H54 (cell line): ENCODE measurements around the gene SLC27A6.
"Not testable (repeated sequence)": the region's sequence is repeated elsewhere in the genome, so short reads cannot be mapped to it uniquely, and the experiment has no call there.

Experiments used
- DNase-seq: peaks from one replicate; pipeline ENCODE4 v3.0.0; 2011; ENCODE audit warnings: low spot score, mixed read lengths; ENCODE audit not compliant: insufficient read length
- FAIRE-seq: peaks from 3 replicates; lab custom pipeline; 2011; peaks lifted over from hg19 to GRCh38; lab: Jason Lieb, UNC
- POLR2A ChIP-seq: IDR thresholded peaks from 2 replicates; pipeline ENCODE4 v1.6.1; 2011; ENCODE audit warnings: low read depth, mild to moderate bottlenecking, low read length

Gene SLC27A6

GRCh38 chr5:129022599-129022998 lies 57.3 kb downstream of the SLC27A6 start:
- TF ChIP-seq POLR2A: no peak
- FAIRE-seq (no peak), DNase-seq (no peak)

- DNase-seq (no peak), FAIRE-seq (no peak)
- no peak for TF ChIP-seq POLR2A
Measured at GRCh38 chr5:129027260-129027659, 62.0 kb downstream of the SLC27A6 start.

GRCh38 chr5:129031886-129032683 lies 66.8 kb downstream of the SLC27A6 start:
- no peak for TF ChIP-seq POLR2A
- DNase-seq (no peak), FAIRE-seq (no peak)

GRCh38 chr5:129036257-129036656 lies 71.0 kb downstream of the SLC27A6 start:
- DNase-seq, FAIRE-seq: not testable (repeated sequence)

- FAIRE-seq (no peak), DNase-seq (no peak)
- TF ChIP-seq POLR2A: no peak
Measured at GRCh38 chr5:129041196-129041881, 76.1 kb downstream of the SLC27A6 start.

GRCh38 chr5:129042306-129042705 lies 77.0 kb downstream of the SLC27A6 start:
- no peak for DNase-seq
- no peak for FAIRE-seq
- TF ChIP-seq POLR2A: no peak

- FAIRE-seq (no peak), DNase-seq (no peak)
- TF ChIP-seq POLR2A: no peak
Measured at GRCh38 chr5:129043894-129044293, 78.6 kb downstream of the SLC27A6 start.

- TF ChIP-seq POLR2A: no peak
- DNase-seq (no peak), FAIRE-seq (no peak)
Measured at GRCh38 chr5:129046151-129046550, 80.9 kb downstream of the SLC27A6 start.

GRCh38 chr5:129048509-129048908 lies 83.2 kb downstream of the SLC27A6 start:
- FAIRE-seq (no peak), DNase-seq (no peak)
- TF ChIP-seq POLR2A: no peak

GRCh38 chr5:129049126-129049799 lies 84.0 kb downstream of the SLC27A6 start:
- FAIRE-seq (no peak), DNase-seq (no peak)
- no peak for TF ChIP-seq POLR2A

- DNase-seq (no peak), FAIRE-seq (no peak)
- TF ChIP-seq POLR2A: no peak
Measured at GRCh38 chr5:129051283-129051682, 86.0 kb downstream of the SLC27A6 start.

- no peak for DNase-seq
- no peak for TF ChIP-seq POLR2A
- no peak for FAIRE-seq
Measured at GRCh38 chr5:129053438-129053837, 88.2 kb downstream of the SLC27A6 start.

- no peak for DNase-seq
- FAIRE-seq: no peak
- TF ChIP-seq POLR2A: no peak
Measured at GRCh38 chr5:129057329-129057728, 92.0 kb downstream of the SLC27A6 start.

GRCh38 chr5:129061849-129062248 lies 96.6 kb downstream of the SLC27A6 start:
- TF ChIP-seq POLR2A: no peak
- DNase-seq (no peak), FAIRE-seq (no peak)

GRCh38 chr5:129063483-129064113 lies 98.3 kb downstream of the SLC27A6 start:
- no peak for TF ChIP-seq POLR2A
- no peak for DNase-seq
- no peak for FAIRE-seq
